Stomach smooth muscle (tissue), 2 donors: ENCODE measurements around the gene ISOC1.
A peak's percentile ranks its signal among the peaks of the same experiment; 100 is the strongest.

Source experiments
- H3K27ac ChIP-seq: one replicate; pipeline ENCODE4 v1.7.0; 2013; ENCODE audit warnings: mild to moderate bottlenecking, low read length, inconsistent platforms
- H3K27me3 ChIP-seq, 2 donors: one replicate each; pipeline ENCODE4 v1.7.0; 2013; ENCODE audit warnings: low read length in 2 of 2; ENCODE audit not compliant: insufficient read depth in 2 of 2, control insufficient read depth in 1 of 2
- H3K36me3 ChIP-seq, 2 donors: one replicate each; pipeline ENCODE4 v1.7.0; 2013; ENCODE audit warnings: low read length in 2 of 2; ENCODE audit not compliant: control insufficient read depth in 2 of 2, insufficient read depth in 2 of 2
- H3K4me1 ChIP-seq: one replicate; pipeline ENCODE4 v1.7.0; 2013; ENCODE audit warnings: low read length; ENCODE audit not compliant: control insufficient read depth, insufficient read depth
- H3K4me3 ChIP-seq, 2 donors: one replicate each; pipeline ENCODE4 v1.7.0; 2013; ENCODE audit warnings: low read length in 2 of 2
- H3K9ac ChIP-seq, 2 donors: one replicate each; pipeline ENCODE4 v1.7.0; 2013; ENCODE audit warnings: low read length in 2 of 2, mild to moderate bottlenecking in 1 of 2
- H3K9me3 ChIP-seq, 2 donors: one replicate each; pipeline ENCODE4 v1.7.0; 2013; ENCODE audit warnings: low read length in 2 of 2; ENCODE audit not compliant: control insufficient read depth in 2 of 2
- donor health status: healthy.
- donor health status: Pancreatic carcinoma.

Gene ISOC1

GRCh38 chr5:129094087-129094923, at the start of gene ISOC1:
Gene ISOC1 (plus strand): TSS chr5:129094749. CDS start chr5:129094767, 18 bp downstream.
- Histone ChIP-seq H3K9me3 (no peaks in the 10 kb centered on the region), H3K27me3 (no peaks in the 10 kb centered on the region), H3K27ac (peak within 1 kb of the TSS; percentile 56), H3K9ac (peak within 1 kb of the TSS; percentile 64 to 77), H3K4me1 (peaks cover 13% of the 10 kb centered on the region), H3K4me3 (peak within 1 kb of the TSS; percentile 80 to 92), H3K36me3 (no peaks in the 10 kb centered on the region)

GRCh38 chr5:129046151-129046550, 48.4 kb upstream of the ISOC1 start:
- peaks cover 3 to 5% of the 10 kb centered on the region in 2 donors for H3K9me3 ChIP-seq
- no peak overlapping the region for H3K27ac ChIP-seq
- H3K27me3 ChIP-seq, result no peaks in the 10 kb centered on the region
- H3K9ac ChIP-seq, result no peak overlapping the region
- H3K4me3 ChIP-seq, result no peak overlapping the region
- no peaks in the 10 kb centered on the region for H3K36me3 ChIP-seq
- H3K4me1 ChIP-seq, result no peaks in the 10 kb centered on the region

GRCh38 chr5:129048509-129048908, 46.0 kb upstream of the ISOC1 start:
- H3K9ac ChIP-seq, result no peak overlapping the region
- no peaks in the 10 kb centered on the region for H3K36me3 ChIP-seq
- no peaks in the 10 kb centered on the region for H3K4me1 ChIP-seq
- no peak overlapping the region for H3K27ac ChIP-seq
- no peaks in the 10 kb centered on the region for H3K27me3 ChIP-seq
- H3K9me3 ChIP-seq, result peaks cover 2 to 3% of the 10 kb centered on the region in 2 donors
- no peak overlapping the region for H3K4me3 ChIP-seq

- H3K27me3 ChIP-seq, result no peaks in the 10 kb centered on the region
- H3K27ac ChIP-seq, result no peak overlapping the region
- peaks cover 0 to 3% of the 10 kb centered on the region in 2 donors for H3K9me3 ChIP-seq
- no peak overlapping the region for H3K9ac ChIP-seq
- H3K4me1 ChIP-seq, result no peaks in the 10 kb centered on the region
- H3K36me3 ChIP-seq, result no peaks in the 10 kb centered on the region
- H3K4me3 ChIP-seq, result no peak overlapping the region
Measured at GRCh38 chr5:129049126-129049799, 45.3 kb upstream of the ISOC1 start.

- Histone ChIP-seq H3K36me3 (no peaks in the 10 kb centered on the region), H3K9ac (no peak overlapping the region), H3K4me3 (no peak overlapping the region), H3K9me3 (no peaks in the 10 kb centered on the region), H3K27me3 (no peaks in the 10 kb centered on the region), H3K27ac (no peak overlapping the region), H3K4me1 (no peaks in the 10 kb centered on the region)
Measured at GRCh38 chr5:129051283-129051682, 43.3 kb upstream of the ISOC1 start.

- H3K4me1 ChIP-seq, result no peaks in the 10 kb centered on the region
- no peak overlapping the region for H3K4me3 ChIP-seq
- H3K9ac ChIP-seq, result no peak overlapping the region
- H3K27ac ChIP-seq, result no peak overlapping the region
- peaks cover 0 to 3% of the 10 kb centered on the region in 2 donors for H3K9me3 ChIP-seq
- no peaks in the 10 kb centered on the region for H3K27me3 ChIP-seq
- H3K36me3 ChIP-seq, result no peaks in the 10 kb centered on the region
Measured at GRCh38 chr5:129053438-129053837, 41.1 kb upstream of the ISOC1 start.

GRCh38 chr5:129057329-129057728, 37.2 kb upstream of the ISOC1 start:
- no peaks in the 10 kb centered on the region for H3K27me3 ChIP-seq
- H3K4me1 ChIP-seq, result no peaks in the 10 kb centered on the region
- H3K9me3 ChIP-seq, result peaks cover 0 to 3% of the 10 kb centered on the region in 2 donors
- H3K27ac ChIP-seq, result no peak overlapping the region
- no peak overlapping the region for H3K4me3 ChIP-seq
- no peak overlapping the region for H3K9ac ChIP-seq
- no peaks in the 10 kb centered on the region for H3K36me3 ChIP-seq

- no peak overlapping the region for H3K4me3 ChIP-seq
- peaks cover 7% of the 10 kb centered on the region for H3K4me1 ChIP-seq
- H3K27me3 ChIP-seq, result no peaks in the 10 kb centered on the region
- H3K9me3 ChIP-seq, result peaks cover 0 to 3% of the 10 kb centered on the region in 2 donors
- H3K36me3 ChIP-seq, result no peaks in the 10 kb centered on the region
- H3K27ac ChIP-seq, result no peak overlapping the region
- H3K9ac ChIP-seq, result no peak overlapping the region
Measured at GRCh38 chr5:129061849-129062248, 32.7 kb upstream of the ISOC1 start.

GRCh38 chr5:129063483-129064113, 31.0 kb upstream of the ISOC1 start:
- no peaks in the 10 kb centered on the region for H3K9me3 ChIP-seq
- peak overlapping the region; percentile 6 for H3K27ac ChIP-seq
- peak overlapping the region in 1 of 2 donors; percentile 1 for H3K4me3 ChIP-seq
- no peak overlapping the region for H3K9ac ChIP-seq
- H3K4me1 ChIP-seq, result peaks cover 7% of the 10 kb centered on the region
- no peaks in the 10 kb centered on the region for H3K36me3 ChIP-seq
- no peaks in the 10 kb centered on the region for H3K27me3 ChIP-seq

- H3K9ac ChIP-seq, result no peak overlapping the region
Measured at GRCh38 chr5:129065721-129066120, 28.8 kb upstream of the ISOC1 start.

More at GRCh38 chr5:129065721-129066120, 28.8 kb upstream of the ISOC1 start:
- Histone ChIP-seq H3K36me3 (no peaks in the 10 kb centered on the region), H3K9me3 (no peaks in the 10 kb centered on the region), H3K27ac (no peak overlapping the region), H3K4me3 (no peak overlapping the region), H3K27me3 (no peaks in the 10 kb centered on the region), H3K4me1 (peaks cover 7% of the 10 kb centered on the region)
